Measurements from ENCODE around the gene YRDC. TPM values are rescaled to one million over a fixed set of nuclear protein-coding genes. Genes with fewer than 3 reads are reported as not detected.

YRDC gene
- total and polyA plus RNA-seq, 2 experiments from 2014 or later, result 18.4 to 46.0 TPM

DNA sequence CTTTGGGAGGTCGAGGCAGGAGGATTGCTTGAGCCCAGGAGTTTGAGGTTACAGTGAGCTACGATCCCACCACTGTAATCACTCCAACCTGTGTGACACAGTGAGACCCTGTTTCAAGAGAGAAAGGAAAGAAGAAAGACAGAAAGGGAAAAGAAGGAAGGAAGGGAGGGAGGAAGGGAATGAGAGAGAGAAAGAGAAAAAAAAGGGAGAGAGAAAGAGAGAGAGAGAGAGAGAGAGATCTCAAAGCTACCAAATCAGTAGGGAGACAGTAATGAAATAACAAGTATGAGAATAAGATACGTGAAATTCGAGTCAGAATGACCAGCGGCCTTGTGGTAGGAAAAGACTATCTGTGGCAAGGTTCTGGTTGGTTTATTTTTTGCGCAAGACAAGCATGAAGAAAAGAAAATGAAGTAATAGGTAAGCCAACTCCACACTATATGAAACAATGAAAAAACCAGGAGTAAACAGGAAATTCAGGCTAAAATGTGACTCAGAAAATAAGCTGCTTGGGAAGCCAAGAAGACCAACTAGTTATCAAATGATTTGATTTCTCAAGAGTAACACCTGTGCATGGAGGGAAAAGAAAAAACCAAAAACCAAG is 42.4 kb upstream of the YRDC start (continued):
- TF ChIP-seq NANOG (IDR thresholded peaks at IDR 0.05; ENCODE audit: borderline replicate concordance) (no peak), JUNB (IDR thresholded peaks at IDR 0.05; ENCODE audit: unreplicated experiment) (no peak), CREB1 (CRISPR knock-in tag; IDR thresholded peaks at IDR 0.05; ENCODE audit: low read depth) (no peak), STAT1 (IDR thresholded peaks at IDR 0.05; ENCODE audit: unreplicated experiment) (no peak), POLR2AphosphoS5 (IDR thresholded peaks at IDR 0.05; ENCODE audit: low read depth) (no peak), EZH2phosphoT487 (IDR thresholded peaks at IDR 0.05; ENCODE audit: unreplicated experiment) (no peak), EZH2 (IDR thresholded peaks at IDR 0.05; ENCODE audit: low read depth, unreplicated experiment) (no peak)
- TF ChIP-seq, protein P1, sequence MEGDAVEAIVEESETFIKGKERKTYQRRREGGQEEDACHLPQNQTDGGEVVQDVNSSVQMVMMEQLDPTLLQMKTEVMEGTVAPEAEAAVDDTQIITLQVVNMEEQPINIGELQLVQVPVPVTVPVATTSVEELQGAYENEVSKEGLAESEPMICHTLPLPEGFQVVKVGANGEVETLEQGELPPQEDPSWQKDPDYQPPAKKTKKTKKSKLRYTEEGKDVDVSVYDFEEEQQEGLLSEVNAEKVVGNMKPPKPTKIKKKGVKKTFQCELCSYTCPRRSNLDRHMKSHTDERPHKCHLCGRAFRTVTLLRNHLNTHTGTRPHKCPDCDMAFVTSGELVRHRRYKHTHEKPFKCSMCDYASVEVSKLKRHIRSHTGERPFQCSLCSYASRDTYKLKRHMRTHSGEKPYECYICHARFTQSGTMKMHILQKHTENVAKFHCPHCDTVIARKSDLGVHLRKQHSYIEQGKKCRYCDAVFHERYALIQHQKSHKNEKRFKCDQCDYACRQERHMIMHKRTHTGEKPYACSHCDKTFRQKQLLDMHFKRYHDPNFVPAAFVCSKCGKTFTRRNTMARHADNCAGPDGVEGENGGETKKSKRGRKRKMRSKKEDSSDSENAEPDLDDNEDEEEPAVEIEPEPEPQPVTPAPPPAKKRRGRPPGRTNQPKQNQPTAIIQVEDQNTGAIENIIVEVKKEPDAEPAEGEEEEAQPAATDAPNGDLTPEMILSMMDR (conservative IDR thresholded peaks at IDR 0.05; ENCODE audit: low read depth in 2 of 2), result no peak

DNA sequence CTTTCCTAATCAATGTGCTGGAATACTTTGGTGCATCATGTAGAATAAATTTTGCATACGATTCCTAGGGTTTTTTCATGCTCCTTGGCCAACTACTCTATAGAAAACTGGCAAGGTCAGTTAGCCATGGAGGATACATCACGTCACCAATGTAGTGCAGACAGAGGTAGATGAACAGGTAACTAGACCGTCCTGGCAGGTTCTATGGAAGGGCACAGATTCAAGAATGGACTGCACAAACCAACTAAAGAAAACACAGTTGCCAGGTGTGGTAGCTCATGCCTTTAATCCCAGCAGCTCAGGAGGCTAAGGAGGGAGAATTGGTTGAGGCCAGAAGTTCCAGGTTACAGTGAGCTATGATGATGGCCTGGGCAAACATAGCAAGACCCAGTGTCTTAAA is 41.5 kb upstream of the YRDC start:
- H3K9me3 Mint-ChIP-seq, result no peaks in the 10 kb centered on the region
- no peak for DNase-seq (ENCODE audit: low spot score)
- H3K27ac Mint-ChIP-seq, result no peak overlapping the region
- no peak for ATAC-seq
- no peak overlapping the region for H3K4me3 Mint-ChIP-seq
- no peak overlapping the region for H2AFZ ChIP-seq
- H3K27me3 Mint-ChIP-seq (ENCODE audit: insufficient read depth, low read depth, poor library complexity), result no peaks in the 10 kb centered on the region
- H3K36me3 ChIP-seq (ENCODE audit: insufficient read depth), result no peaks in the 10 kb centered on the region
- H3K9me2 ChIP-seq (ENCODE audit: insufficient read depth), result no peaks in the 10 kb centered on the region
- no peaks in the 10 kb centered on the region for H3F3A ChIP-seq (replicated peaks; ENCODE audit: low read depth)
- H3K79me2 ChIP-seq (replicated peaks; ENCODE audit: insufficient read depth), result peaks cover 84% of the 10 kb centered on the region
- no peak overlapping the region for H3K4me3 ChIP-seq
- H3K4me1 ChIP-seq (ENCODE audit: insufficient read depth), result no peaks in the 10 kb centered on the region
- H3K27ac ChIP-seq (ENCODE audit: low read depth), result no peak overlapping the region
- no peak overlapping the region for H3K4me2 ChIP-seq
- no peaks in the 10 kb centered on the region for H3K4me1 Mint-ChIP-seq
- H3K27me3 ChIP-seq (ENCODE audit: insufficient read depth), result no peaks in the 10 kb centered on the region
- H4K20me1 ChIP-seq (replicated peaks; ENCODE audit: insufficient read depth), result peaks cover 47% of the 10 kb centered on the region
- H3K36me3 Mint-ChIP-seq (ENCODE audit: low read depth), result 0 out of 3 replicates have a peak, but pooled peaks cover 3% of the 10 kb centered on the region
- TF ChIP-seq, protein P2, sequence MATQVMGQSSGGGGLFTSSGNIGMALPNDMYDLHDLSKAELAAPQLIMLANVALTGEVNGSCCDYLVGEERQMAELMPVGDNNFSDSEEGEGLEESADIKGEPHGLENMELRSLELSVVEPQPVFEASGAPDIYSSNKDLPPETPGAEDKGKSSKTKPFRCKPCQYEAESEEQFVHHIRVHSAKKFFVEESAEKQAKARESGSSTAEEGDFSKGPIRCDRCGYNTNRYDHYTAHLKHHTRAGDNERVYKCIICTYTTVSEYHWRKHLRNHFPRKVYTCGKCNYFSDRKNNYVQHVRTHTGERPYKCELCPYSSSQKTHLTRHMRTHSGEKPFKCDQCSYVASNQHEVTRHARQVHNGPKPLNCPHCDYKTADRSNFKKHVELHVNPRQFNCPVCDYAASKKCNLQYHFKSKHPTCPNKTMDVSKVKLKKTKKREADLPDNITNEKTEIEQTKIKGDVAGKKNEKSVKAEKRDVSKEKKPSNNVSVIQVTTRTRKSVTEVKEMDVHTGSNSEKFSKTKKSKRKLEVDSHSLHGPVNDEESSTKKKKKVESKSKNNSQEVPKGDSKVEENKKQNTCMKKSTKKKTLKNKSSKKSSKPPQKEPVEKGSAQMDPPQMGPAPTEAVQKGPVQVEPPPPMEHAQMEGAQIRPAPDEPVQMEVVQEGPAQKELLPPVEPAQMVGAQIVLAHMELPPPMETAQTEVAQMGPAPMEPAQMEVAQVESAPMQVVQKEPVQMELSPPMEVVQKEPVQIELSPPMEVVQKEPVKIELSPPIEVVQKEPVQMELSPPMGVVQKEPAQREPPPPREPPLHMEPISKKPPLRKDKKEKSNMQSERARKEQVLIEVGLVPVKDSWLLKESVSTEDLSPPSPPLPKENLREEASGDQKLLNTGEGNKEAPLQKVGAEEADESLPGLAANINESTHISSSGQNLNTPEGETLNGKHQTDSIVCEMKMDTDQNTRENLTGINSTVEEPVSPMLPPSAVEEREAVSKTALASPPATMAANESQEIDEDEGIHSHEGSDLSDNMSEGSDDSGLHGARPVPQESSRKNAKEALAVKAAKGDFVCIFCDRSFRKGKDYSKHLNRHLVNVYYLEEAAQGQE (IDR thresholded peaks at IDR 0.05; ENCODE audit: unreplicated experiment), result no peak
- TF ChIP-seq CREB1 (CRISPR knock-in tag; IDR thresholded peaks at IDR 0.05; ENCODE audit: low read depth), result no peak
- TF ChIP-seq, protein P1 (conservative IDR thresholded peaks at IDR 0.05; ENCODE audit: low read depth in 2 of 2), result no peak
- no peak for TF ChIP-seq STAT1 (IDR thresholded peaks at IDR 0.05; ENCODE audit: unreplicated experiment)
- no peak for TF ChIP-seq POLR2AphosphoS5 (IDR thresholded peaks at IDR 0.05; ENCODE audit: low read depth)
- TF ChIP-seq, protein P3, sequence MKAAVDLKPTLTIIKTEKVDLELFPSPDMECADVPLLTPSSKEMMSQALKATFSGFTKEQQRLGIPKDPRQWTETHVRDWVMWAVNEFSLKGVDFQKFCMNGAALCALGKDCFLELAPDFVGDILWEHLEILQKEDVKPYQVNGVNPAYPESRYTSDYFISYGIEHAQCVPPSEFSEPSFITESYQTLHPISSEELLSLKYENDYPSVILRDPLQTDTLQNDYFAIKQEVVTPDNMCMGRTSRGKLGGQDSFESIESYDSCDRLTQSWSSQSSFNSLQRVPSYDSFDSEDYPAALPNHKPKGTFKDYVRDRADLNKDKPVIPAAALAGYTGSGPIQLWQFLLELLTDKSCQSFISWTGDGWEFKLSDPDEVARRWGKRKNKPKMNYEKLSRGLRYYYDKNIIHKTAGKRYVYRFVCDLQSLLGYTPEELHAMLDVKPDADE (IDR thresholded peaks at IDR 0.05), result no peak
- no peak for TF ChIP-seq NANOG (IDR thresholded peaks at IDR 0.05; ENCODE audit: borderline replicate concordance)
- no peak for TF ChIP-seq ZNF114 (CRISPR knock-in tag; IDR thresholded peaks at IDR 0.05)
